Measurements from ENCODE around the gene NPHP4. TPM values are rescaled to one million over a fixed set of nuclear protein-coding genes. Genes with fewer than 3 reads are reported as not detected.
"Not testable (repeated sequence)": the region's sequence is repeated elsewhere in the genome, so short reads cannot be mapped to it uniquely, and the experiment has no call there.

The NPHP4 gene
- total and polyA plus RNA-seq, 2 donors (not counting 3 experiments of a cell fraction or from before 2014, with no cell fraction given): 4.4 to 11.7 TPM

GRCh38 chr1:5926686-5927435 is 65.4 kb downstream of the NPHP4 start:
- Histone ChIP-seq H3K27ac (ENCODE audit: insufficient read depth, low read depth, low read length) (no peak overlapping the region), H3K9ac (replicated peaks; ENCODE audit: extremely low read depth, insufficient read depth, low read length) (no peak overlapping the region), H3K27me3 (ENCODE audit: control insufficient read depth in 2 of 2, insufficient read depth in 2 of 2, low read length in 2 of 2) (no peaks in the 10 kb centered on the region), H3K4me2 (ENCODE audit: insufficient read depth, low read length) (no peak overlapping the region), H3K9me1 (replicated peaks; ENCODE audit: control insufficient read depth, extremely low read depth, insufficient read depth, low read length) (no peaks in the 10 kb centered on the region), H3K4me3 (replicated peaks in 1 of 3; ENCODE audit: insufficient read depth in 1 of 3, low read depth in 1 of 3, low read length in 3 of 3) (no peak overlapping the region), H3K36me3 (ENCODE audit: control insufficient read depth in 2 of 2, extremely low read depth in 1 of 2, insufficient read depth in 2 of 2, low read length in 2 of 2) (no peaks in the 10 kb centered on the region), H3K4me1 (ENCODE audit: control insufficient read depth, extremely low read depth, insufficient read depth, low read length) (no peaks in the 10 kb centered on the region), H2AFZ (ENCODE audit: low read depth, low read length) (no peak overlapping the region), H4K20me1 (replicated peaks; ENCODE audit: control insufficient read depth, extremely low read depth, insufficient read depth, low read length) (no peaks in the 10 kb centered on the region), H3K79me2 (ENCODE audit: control insufficient read depth, insufficient read depth, low read length) (no peaks in the 10 kb centered on the region), H3K9me3 (replicated peaks; ENCODE audit: control insufficient read depth, insufficient read depth, low read length) (no peaks in the 10 kb centered on the region)
- intact Hi-C loops (cut with micrococcal nuclease) (no loop called here), dilution Hi-C loops (cut with MboI; ENCODE audit: extremely low pct_ligation_motif_present, low sequenced_read_pairs) (no loop called here)
- BruUV-seq (replicated peaks): no TSS peak
- ChIA-PET CTCF (no interaction called here), POLR2A (no interaction called here)
- DNase-seq (ENCODE audit: low read depth, low spot score) (no peak), FAIRE-seq (no peak)
- TF ChIP-seq EZH2 (IDR thresholded peaks at IDR 0.05; ENCODE audit: borderline replicate concordance, low read depth, low read length, severe bottlenecking) (no peak), MYC (IDR thresholded peaks at IDR 0.05; ENCODE audit: low read depth, low read length) (no peak), MAX (IDR thresholded peaks at IDR 0.05; ENCODE audit: insufficient read depth, insufficient read length) (no peak), JUN (IDR thresholded peaks at IDR 0.05; ENCODE audit: borderline replicate concordance, insufficient read depth, insufficient read length, low read depth) (no peak), FOS (IDR thresholded peaks at IDR 0.05; ENCODE audit: borderline replicate concordance, insufficient read depth, low read length) (no peak), CTCF (IDR thresholded peaks at IDR 0.05; ENCODE audit: extremely low read depth in 1 of 2, insufficient read depth in 1 of 2, low read depth in 1 of 2, low read length in 2 of 2) (no peak), POLR2AphosphoS5 (IDR thresholded peaks at IDR 0.05; ENCODE audit: insufficient read depth, low read depth, low read length) (no peak), GATA2 (IDR thresholded peaks at IDR 0.05; ENCODE audit: insufficient read depth, insufficient read length, low read depth, low read length) (no peak), POLR2A (IDR thresholded peaks at IDR 0.05; ENCODE audit: low read depth, low read length) (no peak)

GRCh38 chr1:5922700-5923330 is 69.4 kb downstream of the NPHP4 start:
- H3K9ac ChIP-seq (replicated peaks; ENCODE audit: extremely low read depth, insufficient read depth, low read length); H3K79me2 ChIP-seq (ENCODE audit: control insufficient read depth, insufficient read depth, low read length); DNase-seq (ENCODE audit: low read depth, low spot score); H3K4me1 ChIP-seq (ENCODE audit: control insufficient read depth, extremely low read depth, insufficient read depth, low read length); H3K9me1 ChIP-seq (replicated peaks; ENCODE audit: control insufficient read depth, extremely low read depth, insufficient read depth, low read length); H3K36me3 ChIP-seq (ENCODE audit: control insufficient read depth in 2 of 2, extremely low read depth in 1 of 2, insufficient read depth in 2 of 2, low read length in 2 of 2); dilution Hi-C loops (cut with MboI; ENCODE audit: extremely low pct_ligation_motif_present, low sequenced_read_pairs); H3K27ac ChIP-seq (ENCODE audit: insufficient read depth, low read depth, low read length); H3K27me3 ChIP-seq (ENCODE audit: control insufficient read depth in 2 of 2, insufficient read depth in 2 of 2, low read length in 2 of 2); H3K9me3 ChIP-seq (replicated peaks; ENCODE audit: control insufficient read depth, insufficient read depth, low read length); BruUV-seq (replicated peaks); H4K20me1 ChIP-seq (replicated peaks; ENCODE audit: control insufficient read depth, extremely low read depth, insufficient read depth, low read length); intact Hi-C loops (cut with micrococcal nuclease); POLR2A ChIA-PET; H2AFZ ChIP-seq (ENCODE audit: low read depth, low read length); H3K4me2 ChIP-seq (ENCODE audit: insufficient read depth, low read length); FAIRE-seq; H3K4me3 ChIP-seq (replicated peaks in 1 of 3; ENCODE audit: insufficient read depth in 1 of 3, low read depth in 1 of 3, low read length in 3 of 3); CTCF ChIA-PET: not testable (repeated sequence)

All from endothelial cell of umbilical vein (primary cell).